ENCODE data around the gene GATAD2A.
A peak's percentile ranks its signal among the peaks of the same experiment; 100 is the strongest.
"Not testable (repeated sequence)": the region's sequence is repeated elsewhere in the genome, so short reads cannot be mapped to it uniquely, and the experiment has no call there.

GATAD2A gene

DNA sequence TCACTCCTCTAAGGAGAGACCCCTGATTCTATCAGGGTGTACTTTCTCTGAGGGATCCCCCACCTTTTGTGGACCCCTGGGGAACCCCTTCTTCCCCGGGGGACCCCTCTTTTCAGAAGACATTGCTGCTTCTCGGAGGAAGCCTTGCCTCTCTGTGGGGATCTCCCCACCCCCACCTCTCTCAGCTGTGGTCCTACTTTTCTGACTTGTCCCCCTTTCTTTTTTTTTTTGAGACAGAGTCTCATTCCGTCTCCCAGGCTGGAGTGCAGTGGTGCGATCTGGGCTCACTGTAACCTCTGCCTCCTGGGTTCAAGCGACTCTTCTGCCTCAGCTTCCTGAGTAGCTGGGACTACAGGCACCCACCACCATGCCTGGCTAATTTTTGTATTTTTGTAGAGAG is 18.4 kb upstream of the GATAD2A start:
- DNase-seq (ENCODE audit: low read depth in 3 of 3, low spot score in 1 of 3), result no peak

DNA sequence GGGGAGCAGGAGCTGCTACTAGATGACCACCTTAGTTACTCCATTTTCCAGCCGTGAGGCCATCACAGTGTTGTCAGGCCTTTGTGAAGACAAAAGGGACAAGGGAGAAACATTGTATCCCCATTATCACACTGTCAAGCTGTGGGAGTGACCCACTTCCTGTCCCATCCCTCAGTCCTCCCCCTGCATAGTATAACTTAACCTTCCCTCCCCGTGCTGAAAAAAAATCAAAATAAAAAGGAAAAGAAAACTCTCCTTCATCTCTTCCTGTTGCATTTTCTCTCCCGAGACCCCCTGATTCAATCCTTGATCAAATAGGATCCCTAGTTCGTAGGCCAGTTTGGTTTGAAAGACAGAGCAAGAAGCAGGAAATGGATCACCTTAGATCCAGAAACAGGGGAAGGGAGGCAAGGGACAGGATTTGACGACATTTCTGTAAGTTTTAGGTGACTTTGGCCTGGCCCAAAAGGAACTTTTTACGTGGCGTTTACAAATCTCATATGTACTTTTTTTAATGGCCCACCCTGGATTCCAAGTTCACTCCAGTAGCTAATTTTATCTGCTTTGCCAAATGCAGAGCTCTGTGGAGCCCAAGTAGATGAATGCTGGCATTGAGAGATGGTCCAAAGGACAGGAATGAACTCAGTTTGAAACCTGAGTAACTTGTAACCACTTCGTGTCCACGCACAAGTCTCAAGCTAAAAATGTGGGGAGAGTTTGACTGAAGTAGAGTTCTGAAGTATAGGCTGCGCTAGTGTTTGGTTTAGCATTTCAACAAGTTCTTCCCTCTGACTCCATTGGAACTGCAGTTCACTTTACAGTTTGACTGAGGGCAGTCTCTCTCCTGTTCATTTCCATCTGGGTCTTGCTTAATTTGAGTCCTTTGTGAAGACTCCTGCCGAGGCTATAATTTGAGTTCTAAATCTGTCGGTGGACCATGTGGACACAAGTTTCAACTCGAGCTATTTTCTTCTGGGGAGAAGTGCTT is 16.6 kb upstream of the GATAD2A start:
- DNase-seq (ENCODE audit: low read depth in 3 of 3, low spot score in 1 of 3), result no peak

- DNase-seq (ENCODE audit: low read depth in 3 of 3, low spot score in 1 of 3), result not testable (repeated sequence)
Measured at GRCh38 chr19:19389683-19390082, 15.8 kb upstream of the GATAD2A start.

DNA sequence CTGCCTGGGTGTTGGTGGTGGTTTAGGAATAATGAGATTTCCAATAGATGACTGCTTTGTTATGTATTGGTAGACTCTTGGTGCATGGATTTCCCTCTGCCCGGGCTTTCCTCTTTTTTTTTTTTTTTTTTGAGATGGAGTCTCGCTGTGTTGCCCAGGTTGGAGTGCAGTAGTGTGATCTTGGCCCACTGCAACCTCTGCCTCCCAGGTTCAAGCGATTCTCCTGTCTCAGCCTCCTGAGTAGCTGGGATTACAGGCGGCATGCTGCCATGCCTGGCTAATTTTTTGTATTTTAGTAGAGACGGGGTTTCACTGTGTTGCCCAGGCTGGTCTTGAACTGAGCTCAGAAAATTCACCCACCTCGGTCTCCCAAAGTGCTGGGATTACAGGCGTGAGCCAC is 11.1 kb upstream of the GATAD2A start:
- DNase-seq (ENCODE audit: low read depth in 3 of 3, low spot score in 1 of 3), result not testable (repeated sequence)

GRCh38 chr19:19399733-19400433 is 5.6 kb upstream of the GATAD2A start:
- DNase-seq (ENCODE audit: low read depth in 3 of 3, low spot score in 1 of 3), result no peak

GRCh38 chr19:19402656-19403372 is 2.7 kb upstream of the GATAD2A start:
- DNase-seq (ENCODE audit: low read depth in 3 of 3, low spot score in 1 of 3), result no peak

DNA sequence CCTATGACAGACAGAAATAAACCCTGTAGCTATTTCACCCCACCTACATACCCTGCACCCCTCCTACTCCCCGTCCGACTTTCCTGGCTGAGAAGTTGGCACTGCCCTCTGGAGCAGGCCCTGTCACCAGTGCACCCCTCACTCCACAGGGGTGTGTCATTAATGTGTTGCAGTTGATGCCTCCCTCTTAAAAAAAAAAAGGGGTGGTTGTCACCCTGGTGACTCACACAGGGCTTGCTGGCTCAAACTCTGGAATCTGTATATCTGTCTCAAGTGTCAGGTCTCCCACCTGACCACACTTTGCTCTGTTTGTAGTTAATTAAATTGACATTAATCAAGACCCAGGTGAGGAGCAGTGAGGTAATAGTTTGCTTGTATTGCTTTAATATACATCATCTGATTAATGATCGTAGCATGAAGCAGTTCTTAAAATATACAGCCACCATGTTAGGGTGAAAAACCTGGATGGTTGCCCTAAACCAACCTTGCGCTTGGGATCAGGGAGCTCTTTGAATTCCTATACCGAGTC is 2.0 kb upstream of the GATAD2A start:
- DNase-seq (ENCODE audit: low read depth in 3 of 3, low spot score in 1 of 3), result no peak

DNA sequence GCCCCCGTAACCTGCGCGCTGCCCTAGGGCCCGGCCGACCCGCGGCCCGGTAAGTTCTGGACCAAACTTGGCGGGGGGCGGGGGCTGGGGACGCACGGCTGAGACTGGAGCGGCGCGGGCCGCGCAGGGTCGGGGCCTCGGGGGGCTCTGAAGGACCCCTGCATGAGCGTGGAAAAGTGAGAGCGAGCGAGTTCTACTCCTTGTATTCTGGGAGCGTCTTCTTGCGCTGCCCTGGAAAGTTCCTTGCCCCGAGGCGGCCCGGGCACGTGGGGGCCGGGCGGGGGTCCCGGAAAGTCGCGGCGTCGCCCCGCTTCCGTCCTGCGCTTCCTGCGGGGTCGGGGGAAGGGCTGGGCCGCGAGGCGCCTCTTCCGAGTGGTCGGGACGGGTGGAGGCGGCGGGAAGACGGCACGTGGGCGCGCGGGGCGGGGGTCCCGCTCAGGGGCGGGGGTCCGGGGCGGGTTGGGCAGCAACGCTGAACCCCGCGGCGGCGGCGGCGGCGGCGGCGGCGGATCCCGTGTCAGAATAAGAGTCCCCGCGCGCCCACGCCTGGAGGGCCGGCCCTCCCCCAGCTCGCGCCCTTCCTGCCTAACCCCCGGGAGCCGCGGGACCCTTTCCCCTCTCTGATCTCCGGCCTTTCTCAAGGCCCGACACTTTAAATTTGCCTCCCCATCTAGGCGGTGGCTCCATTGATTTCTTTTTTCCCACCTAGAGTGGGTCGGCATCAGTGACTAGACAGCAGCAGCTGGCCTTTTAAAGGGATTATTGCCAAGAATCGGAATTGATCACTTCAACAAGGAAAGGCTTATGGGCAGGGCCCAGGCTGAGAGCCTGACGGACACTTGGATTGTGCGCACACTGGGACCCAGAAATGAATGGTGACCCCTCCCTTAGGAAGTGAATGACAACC is 749 bp downstream of the GATAD2A start:
- DNase-seq (ENCODE audit: low read depth in 3 of 3, low spot score in 1 of 3), result peak in 1 of 3 donors; percentile 42

DNA sequence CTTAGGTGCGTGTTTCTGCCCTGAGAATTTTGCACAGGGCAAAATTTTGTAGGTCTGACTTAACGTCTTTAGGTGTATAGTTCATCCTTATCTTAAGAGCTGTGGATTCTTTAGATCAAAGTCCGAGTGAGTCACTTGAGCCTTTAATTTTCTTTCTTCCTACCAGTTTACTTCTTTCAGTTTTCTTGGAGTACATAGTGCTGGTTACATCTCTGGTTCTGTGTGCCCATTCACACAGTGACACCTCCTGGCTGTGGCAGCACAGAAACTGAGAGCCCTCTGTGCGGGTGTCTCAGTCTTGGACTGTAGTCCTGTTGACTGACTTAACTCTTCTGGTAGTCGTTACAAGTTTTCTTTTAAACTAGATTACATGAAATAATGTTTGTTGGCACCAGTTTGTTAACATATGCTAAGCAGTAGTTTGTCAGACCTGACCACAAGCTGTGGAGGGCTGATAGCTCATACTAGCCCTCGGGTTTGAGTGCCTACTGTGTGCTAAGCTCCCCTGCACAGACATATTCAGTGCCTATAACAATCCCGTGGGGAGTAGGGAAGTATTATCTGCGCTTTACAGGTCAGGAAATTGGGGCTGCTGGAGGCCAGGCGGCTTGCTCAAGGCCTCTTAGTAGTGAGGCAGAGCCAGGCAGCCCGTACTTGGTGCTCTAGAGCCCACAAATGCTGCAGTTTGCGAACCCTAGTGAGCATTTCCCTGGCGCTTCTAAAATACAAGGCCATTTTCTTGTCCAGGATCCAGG is 1.6 kb downstream of the GATAD2A start:
- peak in 1 of 3 donors; percentile 14 for DNase-seq (ENCODE audit: low read depth in 3 of 3, low spot score in 1 of 3)

DNA sequence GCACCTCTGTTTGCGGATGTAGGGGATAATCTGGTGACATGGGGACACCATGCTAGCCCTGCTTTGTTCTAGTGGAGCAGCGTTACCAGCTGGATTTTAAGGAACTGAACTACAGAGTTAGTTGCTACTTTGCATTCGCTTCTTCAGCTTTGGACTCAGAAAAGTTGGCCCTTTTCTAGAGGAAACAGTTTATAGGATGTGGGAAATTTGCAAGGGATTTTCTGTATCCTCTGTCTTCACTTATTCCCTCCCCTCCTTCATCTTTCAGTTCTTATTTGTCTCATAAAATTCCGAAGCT is 2.1 kb downstream of the GATAD2A start:
- no peak for DNase-seq (ENCODE audit: low read depth in 3 of 3, low spot score in 1 of 3)

GRCh38 chr19:19409205-19409604 is 3.7 kb downstream of the GATAD2A start:
- DNase-seq (ENCODE audit: low read depth in 3 of 3, low spot score in 1 of 3), result no peak

- DNase-seq (ENCODE audit: low read depth in 3 of 3, low spot score in 1 of 3), result no peak
Measured at GRCh38 chr19:19409631-19410030, 4.2 kb downstream of the GATAD2A start.

GRCh38 chr19:19410553-19411550 is 5.4 kb downstream of the GATAD2A start:
- no peak for DNase-seq (ENCODE audit: low read depth in 3 of 3, low spot score in 1 of 3)

DNA sequence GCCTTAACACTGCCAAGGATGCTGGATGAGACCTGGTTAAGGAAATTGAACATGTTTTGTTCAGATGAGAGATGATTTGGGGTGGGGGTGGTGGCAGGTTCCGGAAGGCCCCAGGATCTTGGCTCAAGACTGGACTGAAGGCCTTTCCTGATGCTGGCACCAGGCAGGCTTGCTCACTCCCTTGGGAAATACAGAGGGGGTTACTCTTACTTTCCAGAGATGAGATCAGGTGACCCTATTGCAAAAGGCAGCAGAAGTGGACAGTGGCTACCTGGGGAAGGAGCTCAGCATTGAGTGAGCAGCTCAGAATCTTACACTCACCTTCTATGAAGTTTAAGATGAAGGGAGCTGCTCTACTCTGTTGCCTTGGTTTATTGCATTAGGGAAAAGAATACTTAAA is 10.8 kb downstream of the GATAD2A start:
- no peak for DNase-seq (ENCODE audit: low read depth in 3 of 3, low spot score in 1 of 3)

DNA sequence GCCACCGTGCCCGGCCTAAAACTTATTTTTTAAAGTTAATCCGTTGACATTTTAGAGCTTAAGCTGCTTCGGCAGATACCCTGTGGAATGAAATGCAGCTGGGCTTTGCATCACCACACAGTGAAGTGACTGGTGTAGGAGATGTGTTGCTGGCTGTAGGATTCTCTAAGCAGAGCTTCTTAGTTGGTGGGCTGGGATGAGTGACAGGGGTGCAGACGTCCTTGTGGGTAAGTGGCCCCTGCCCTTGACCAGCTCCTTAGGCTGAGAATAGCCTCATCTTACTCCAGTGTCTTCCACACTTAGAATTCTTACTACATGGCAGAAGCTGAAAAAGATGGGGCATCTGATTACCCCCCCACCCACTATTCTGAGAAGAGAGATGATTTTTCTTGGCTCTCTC is 11.6 kb downstream of the GATAD2A start:
- DNase-seq (ENCODE audit: low read depth in 3 of 3, low spot score in 1 of 3), result no peak

GRCh38 chr19:19417628-19418245 is 12.3 kb downstream of the GATAD2A start:
- DNase-seq (ENCODE audit: low read depth in 3 of 3, low spot score in 1 of 3), result no peak

DNA sequence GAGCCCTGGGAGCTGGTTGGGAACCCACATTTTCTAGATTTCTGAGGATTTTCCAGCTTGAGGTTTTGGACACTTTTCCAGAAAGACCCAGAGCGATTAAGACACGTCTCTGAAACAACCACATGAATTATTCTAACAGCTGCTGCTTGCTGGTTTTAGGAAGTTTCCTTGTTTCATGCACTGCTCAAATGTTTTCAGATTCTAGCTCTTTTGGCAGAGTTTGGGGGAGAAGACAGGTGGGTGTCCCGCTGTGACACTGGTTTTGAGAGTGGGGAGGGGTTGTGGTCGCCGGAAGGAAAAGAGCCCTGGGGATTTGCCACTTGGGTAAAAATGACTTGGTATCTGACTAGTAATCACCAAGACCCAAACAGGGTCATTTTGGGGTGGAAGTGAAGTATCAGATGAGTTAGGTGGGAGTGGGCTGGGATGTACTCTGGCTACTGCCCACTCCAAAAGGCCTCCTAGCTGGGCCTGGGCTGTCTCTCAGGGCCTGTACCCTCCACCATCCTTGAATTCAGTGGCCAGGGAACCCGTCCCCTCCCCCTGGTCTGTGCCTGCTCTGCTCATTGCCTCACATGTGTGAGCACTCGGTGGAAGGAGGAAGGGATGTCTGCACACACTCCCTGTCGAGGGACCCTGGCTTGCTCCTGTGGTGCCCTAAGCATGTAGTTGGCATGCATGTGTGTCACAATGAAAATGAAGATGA is 13.2 kb downstream of the GATAD2A start:
- no peak for DNase-seq (ENCODE audit: low read depth in 3 of 3, low spot score in 1 of 3)

Measured in stimulated activated CD4-positive, alpha-beta T cell treated with anti-CD3 and anti-CD28 coated beads, TNF-alpha, amount 100 ng/mL, for 1 hour (primary cell).